Measurements from ENCODE around the gene CIDEB. TPM values are rescaled to one million over a fixed set of nuclear protein-coding genes. Genes with fewer than 3 reads are reported as not detected.

Gene CIDEB
- total and polyA plus RNA-seq, 9 of the 15 experiments (the other 6 are each of a cell fraction or from before 2014, with no cell fraction given), result 0.03 to 0.35 (median 0.09) TPM; not detected in 3

- TF ChIP-seq SAFB (IDR thresholded peaks at IDR 0.05; ENCODE audit: borderline replicate concordance, low read depth, low read length), result no peak
- TF ChIP-seq, protein P1, sequence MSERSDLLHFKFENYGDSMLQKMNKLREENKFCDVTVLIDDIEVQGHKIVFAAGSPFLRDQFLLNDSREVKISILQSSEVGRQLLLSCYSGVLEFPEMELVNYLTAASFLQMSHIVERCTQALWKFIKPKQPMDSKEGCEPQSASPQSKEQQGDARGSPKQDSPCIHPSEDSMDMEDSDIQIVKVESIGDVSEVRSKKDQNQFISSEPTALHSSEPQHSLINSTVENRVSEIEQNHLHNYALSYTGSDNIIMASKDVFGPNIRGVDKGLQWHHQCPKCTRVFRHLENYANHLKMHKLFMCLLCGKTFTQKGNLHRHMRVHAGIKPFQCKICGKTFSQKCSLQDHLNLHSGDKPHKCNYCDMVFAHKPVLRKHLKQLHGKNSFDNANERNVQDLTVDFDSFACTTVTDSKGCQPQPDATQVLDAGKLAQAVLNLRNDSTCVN (CRISPR knock-in tag; IDR thresholded peaks at IDR 0.05), result no peak
- TF ChIP-seq, protein P2, sequence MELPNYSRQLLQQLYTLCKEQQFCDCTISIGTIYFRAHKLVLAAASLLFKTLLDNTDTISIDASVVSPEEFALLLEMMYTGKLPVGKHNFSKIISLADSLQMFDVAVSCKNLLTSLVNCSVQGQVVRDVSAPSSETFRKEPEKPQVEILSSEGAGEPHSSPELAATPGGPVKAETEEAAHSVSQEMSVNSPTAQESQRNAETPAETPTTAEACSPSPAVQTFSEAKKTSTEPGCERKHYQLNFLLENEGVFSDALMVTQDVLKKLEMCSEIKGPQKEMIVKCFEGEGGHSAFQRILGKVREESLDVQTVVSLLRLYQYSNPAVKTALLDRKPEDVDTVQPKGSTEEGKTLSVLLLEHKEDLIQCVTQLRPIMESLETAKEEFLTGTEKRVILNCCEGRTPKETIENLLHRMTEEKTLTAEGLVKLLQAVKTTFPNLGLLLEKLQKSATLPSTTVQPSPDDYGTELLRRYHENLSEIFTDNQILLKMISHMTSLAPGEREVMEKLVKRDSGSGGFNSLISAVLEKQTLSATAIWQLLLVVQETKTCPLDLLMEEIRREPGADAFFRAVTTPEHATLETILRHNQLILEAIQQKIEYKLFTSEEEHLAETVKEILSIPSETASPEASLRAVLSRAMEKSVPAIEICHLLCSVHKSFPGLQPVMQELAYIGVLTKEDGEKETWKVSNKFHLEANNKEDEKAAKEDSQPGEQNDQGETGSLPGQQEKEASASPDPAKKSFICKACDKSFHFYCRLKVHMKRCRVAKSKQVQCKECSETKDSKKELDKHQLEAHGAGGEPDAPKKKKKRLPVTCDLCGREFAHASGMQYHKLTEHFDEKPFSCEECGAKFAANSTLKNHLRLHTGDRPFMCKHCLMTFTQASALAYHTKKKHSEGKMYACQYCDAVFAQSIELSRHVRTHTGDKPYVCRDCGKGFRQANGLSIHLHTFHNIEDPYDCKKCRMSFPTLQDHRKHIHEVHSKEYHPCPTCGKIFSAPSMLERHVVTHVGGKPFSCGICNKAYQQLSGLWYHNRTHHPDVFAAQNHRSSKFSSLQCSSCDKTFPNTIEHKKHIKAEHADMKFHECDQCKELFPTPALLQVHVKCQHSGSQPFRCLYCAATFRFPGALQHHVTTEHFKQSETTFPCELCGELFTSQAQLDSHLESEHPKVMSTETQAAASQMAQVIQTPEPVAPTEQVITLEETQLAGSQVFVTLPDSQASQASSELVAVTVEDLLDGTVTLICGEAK (IDR thresholded peaks at IDR 0.05), result peak; percentile 55; the same call in 1 of the 2 replicates
- TF ChIP-seq, protein P2 (CRISPR knock-in tag; IDR thresholded peaks at IDR 0.05), result no peak
- no peak for TF ChIP-seq ZNF696 (CRISPR knock-in tag; conservative IDR thresholded peaks at IDR 0.05)
- no peak for TF ChIP-seq NUFIP1 (IDR thresholded peaks at IDR 0.05; ENCODE audit: partially characterized antibody)
- no peak for TF ChIP-seq NCOA1 (IDR thresholded peaks at IDR 0.05; ENCODE audit: low read depth)
- TF ChIP-seq BRD4 (IDR thresholded peaks at IDR 0.05), result no peak
- TF ChIP-seq DNMT1 (IDR thresholded peaks at IDR 0.05), result no peak
- TF ChIP-seq, protein P3, sequence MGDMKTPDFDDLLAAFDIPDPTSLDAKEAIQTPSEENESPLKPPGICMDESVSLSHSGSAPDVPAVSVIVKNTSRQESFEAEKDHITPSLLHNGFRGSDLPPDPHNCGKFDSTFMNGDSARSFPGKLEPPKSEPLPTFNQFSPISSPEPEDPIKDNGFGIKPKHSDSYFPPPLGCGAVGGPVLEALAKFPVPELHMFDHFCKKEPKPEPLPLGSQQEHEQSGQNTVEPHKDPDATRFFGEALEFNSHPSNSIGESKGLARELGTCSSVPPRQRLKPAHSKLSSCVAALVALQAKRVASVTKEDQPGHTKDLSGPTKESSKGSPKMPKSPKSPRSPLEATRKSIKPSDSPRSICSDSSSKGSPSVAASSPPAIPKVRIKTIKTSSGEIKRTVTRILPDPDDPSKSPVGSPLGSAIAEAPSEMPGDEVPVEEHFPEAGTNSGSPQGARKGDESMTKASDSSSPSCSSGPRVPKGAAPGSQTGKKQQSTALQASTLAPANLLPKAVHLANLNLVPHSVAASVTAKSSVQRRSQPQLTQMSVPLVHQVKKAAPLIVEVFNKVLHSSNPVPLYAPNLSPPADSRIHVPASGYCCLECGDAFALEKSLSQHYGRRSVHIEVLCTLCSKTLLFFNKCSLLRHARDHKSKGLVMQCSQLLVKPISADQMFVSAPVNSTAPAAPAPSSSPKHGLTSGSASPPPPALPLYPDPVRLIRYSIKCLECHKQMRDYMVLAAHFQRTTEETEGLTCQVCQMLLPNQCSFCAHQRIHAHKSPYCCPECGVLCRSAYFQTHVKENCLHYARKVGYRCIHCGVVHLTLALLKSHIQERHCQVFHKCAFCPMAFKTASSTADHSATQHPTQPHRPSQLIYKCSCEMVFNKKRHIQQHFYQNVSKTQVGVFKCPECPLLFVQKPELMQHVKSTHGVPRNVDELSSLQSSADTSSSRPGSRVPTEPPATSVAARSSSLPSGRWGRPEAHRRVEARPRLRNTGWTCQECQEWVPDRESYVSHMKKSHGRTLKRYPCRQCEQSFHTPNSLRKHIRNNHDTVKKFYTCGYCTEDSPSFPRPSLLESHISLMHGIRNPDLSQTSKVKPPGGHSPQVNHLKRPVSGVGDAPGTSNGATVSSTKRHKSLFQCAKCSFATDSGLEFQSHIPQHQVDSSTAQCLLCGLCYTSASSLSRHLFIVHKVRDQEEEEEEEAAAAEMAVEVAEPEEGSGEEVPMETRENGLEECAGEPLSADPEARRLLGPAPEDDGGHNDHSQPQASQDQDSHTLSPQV (IDR thresholded peaks at IDR 0.05), result peak; percentile 84
- TF ChIP-seq SNRNP70 (optimal IDR thresholded peaks at IDR 0.05; ENCODE audit: low read depth, low read length), result no peak
- TF ChIP-seq ZKSCAN1 (IDR thresholded peaks at IDR 0.05; ENCODE audit: low read depth, low read length), result no peak
- TF ChIP-seq ZNF830 (CRISPR knock-in tag; IDR thresholded peaks at IDR 0.05), result no peak
- no peak for TF ChIP-seq RBM14 (IDR thresholded peaks at IDR 0.05; ENCODE audit: borderline replicate concordance, insufficient read depth, low read depth, low read length)
Observed at GRCh38 chr14:24271134-24271833, 36.5 kb downstream of the CIDEB start, which contains the start of gene RABGGTA (continued).

Data from K562 (cell line).